ENCODE results near the gene NID1.
"Not testable (repeated sequence)": the region's sequence is repeated elsewhere in the genome, so short reads cannot be mapped to it uniquely, and the experiment has no call there.

Gene NID1

GRCh38 chr1:235930543-235930942, 134.3 kb downstream of the NID1 start:
- no peak overlapping the region for H3K4me3 ChIP-seq (ENCODE audit: low read depth in 1 of 2, low read length in 2 of 2)
- no peaks in the 10 kb centered on the region for H3K9me3 ChIP-seq (ENCODE audit: control insufficient read depth in 1 of 2, low read length in 2 of 2)
- H3K4me1 ChIP-seq (ENCODE audit: control insufficient read depth in 1 of 2, insufficient read depth in 2 of 2, low read length in 2 of 2), result peaks cover 0 to 5% of the 10 kb centered on the region in 2 donors
- H3K27ac ChIP-seq (ENCODE audit: low read length), result no peak overlapping the region
- no peaks in the 10 kb centered on the region for H3K27me3 ChIP-seq (ENCODE audit: low read depth, low read length)
- no peaks in the 10 kb centered on the region for H3K36me3 ChIP-seq (ENCODE audit: control insufficient read depth in 1 of 2, insufficient read depth in 2 of 2, low read length in 2 of 2)

GRCh38 chr1:235929216-235929615, 135.7 kb downstream of the NID1 start:
- Histone ChIP-seq H3K27ac (ENCODE audit: low read length) (no peak overlapping the region), H3K4me1 (ENCODE audit: control insufficient read depth in 1 of 2, insufficient read depth in 2 of 2, low read length in 2 of 2) (no peaks in the 10 kb centered on the region), H3K9me3 (ENCODE audit: control insufficient read depth in 1 of 2, low read length in 2 of 2) (no peaks in the 10 kb centered on the region), H3K4me3 (ENCODE audit: low read depth in 1 of 2, low read length in 2 of 2) (no peak overlapping the region), H3K27me3 (ENCODE audit: low read depth, low read length) (no peaks in the 10 kb centered on the region), H3K36me3 (ENCODE audit: control insufficient read depth in 1 of 2, insufficient read depth in 2 of 2, low read length in 2 of 2) (no peaks in the 10 kb centered on the region)

GRCh38 chr1:235928197-235928596, 136.7 kb downstream of the NID1 start:
- no peak overlapping the region for H3K27ac ChIP-seq (ENCODE audit: low read length)
- H3K27me3 ChIP-seq (ENCODE audit: low read depth, low read length), result no peaks in the 10 kb centered on the region
- H3K4me1 ChIP-seq (ENCODE audit: control insufficient read depth in 1 of 2, insufficient read depth in 2 of 2, low read length in 2 of 2), result peaks cover 0 to 7% of the 10 kb centered on the region in 2 donors
- H3K4me3 ChIP-seq (ENCODE audit: low read depth in 1 of 2, low read length in 2 of 2), result no peak overlapping the region
- no peaks in the 10 kb centered on the region for H3K9me3 ChIP-seq (ENCODE audit: control insufficient read depth in 1 of 2, low read length in 2 of 2)
- H3K36me3 ChIP-seq (ENCODE audit: control insufficient read depth in 1 of 2, insufficient read depth in 2 of 2, low read length in 2 of 2), result no peaks in the 10 kb centered on the region

GRCh38 chr1:235927551-235927950, 137.3 kb downstream of the NID1 start:
- not testable (repeated sequence) for H3K9me3 ChIP-seq (ENCODE audit: control insufficient read depth in 1 of 2, low read length in 2 of 2); H3K27me3 ChIP-seq (ENCODE audit: low read depth, low read length); H3K4me1 ChIP-seq (ENCODE audit: control insufficient read depth in 1 of 2, insufficient read depth in 2 of 2, low read length in 2 of 2); H3K36me3 ChIP-seq (ENCODE audit: control insufficient read depth in 1 of 2, insufficient read depth in 2 of 2, low read length in 2 of 2); H3K27ac ChIP-seq (ENCODE audit: low read length); H3K4me3 ChIP-seq (ENCODE audit: low read depth in 1 of 2, low read length in 2 of 2)

Data from muscle layer of duodenum (tissue), 2 donors.